Spleen (tissue), 11 donors: ENCODE measurements around the gene WNT7A. TPM values are rescaled to one million over a fixed set of nuclear protein-coding genes. Genes with fewer than 3 reads are reported as not detected.

Experiments
- DNase-seq: peaks from one replicate; pipeline ENCODE4 v3.0.0-alpha.2; 2020
- H3K27ac ChIP-seq, 8 donors: fragments of 200-600 bp; sonication (generic) in 7 of 8; 1 replicate in 4 of 8; 2 replicates in 4 of 8; pipeline versions ENCODE4 v1.5.0 to v1.8.0; 2016 to 2021; ENCODE audit warnings: inconsistent platforms in 4 of 8, mild to moderate bottlenecking in 4 of 8, moderate library complexity in 1 of 8
- H3K27me3 ChIP-seq, 7 donors: fragments of 200-600 bp; sonication (generic) in 6 of 7; replicated peaks in 1 of 7; 1 replicate in 4 of 7; 2 replicates in 3 of 7; pipeline versions ENCODE4 v1.5.0 to v1.8.0; 2016 to 2021; ENCODE audit warnings: inconsistent platforms in 3 of 7, mild to moderate bottlenecking in 1 of 7
- H3K36me3 ChIP-seq, 6 donors: fragments of 200-600 bp; sonication (generic) in 5 of 6; 1 replicate in 4 of 6; 2 replicates in 2 of 6; pipeline versions ENCODE4 v1.5.0 to v1.8.0; 2016 to 2021; ENCODE audit warnings: inconsistent platforms in 2 of 6
- H3K4me1 ChIP-seq, 6 donors: fragments of 200-600 bp; sonication (generic) in 5 of 6; 1 replicate in 3 of 6; 2 replicates in 3 of 6; pipeline versions ENCODE4 v1.5.0 to v1.8.0; 2016 to 2021; ENCODE audit warnings: inconsistent platforms in 3 of 6
- H3K4me3 ChIP-seq, 8 donors: fragments of 200-600 bp; sonication (generic) in 7 of 8; 1 replicate in 4 of 8; 2 replicates in 4 of 8; pipeline versions ENCODE4 v1.5.0 to v1.8.0; 2016 to 2021; ENCODE audit warnings: inconsistent platforms in 4 of 8, mild to moderate bottlenecking in 4 of 8, moderate library complexity in 2 of 8
- H3K9me3 ChIP-seq, 8 donors: fragments of 200-600 bp; sonication (generic) in 7 of 8; 1 replicate in 4 of 8; 2 replicates in 4 of 8; pipeline versions ENCODE4 v1.5.0 to v1.8.0; 2016 to 2021; ENCODE audit warnings: inconsistent platforms in 4 of 8
- POLR2A ChIP-seq, 3 donors: fragments of 450-650 bp; IDR thresholded peaks; one replicate each; pipeline ENCODE4 v1.5.1; 2017; ENCODE audit warnings: antibody characterized with exemption in 3 of 3, mild to moderate bottlenecking in 1 of 3
- POLR2AphosphoS5 ChIP-seq, 3 donors: sonication (generic); formaldehyde crosslinking; IDR thresholded peaks; one replicate each; pipeline ENCODE4 v1.5.1; 2017; ENCODE audit warnings: antibody characterized with exemption in 3 of 3
- WGBS, 5 donors: extraction: QIAGEN DNeasy Blood & Tissue Kit in 3 of 5; methylation state at CpG; one replicate each; pipeline versions ENCODE4 v1.1.5 to v1.1.7; 2013 to 2018; 5-methylcytosine and 5-hydroxymethylcytosine counted together
- intact Hi-C: fragments of 100-400 bp; cut with DNase I; formaldehyde crosslinking; loops from one replicate; pipeline ENCODE4 v1.15.0; 2023; ENCODE audit warnings: low total_unique reads
- polyA plus RNA-seq, 3 donors: library from polyadenylated mRNA; stranded (reverse); fragments of 200-250 nt; gene quantifications; one replicate each; pipeline ENCODE4 v1.2.1, GENCODE V29; 2013
- total RNA-seq, 7 donors: library from RNA; depleted of rRNA in 3 of 7; stranded (reverse); fragments of >200 nt in 3 of 7; fragmentation: NEBNext Ultra II Directional in 4 of 7; extraction: Animal tissue kit (Norgen Biotek cat#: 25700) in 4 of 7; gene quantifications; one replicate each; pipeline versions ENCODE4 v1.1.0 to v1.2.1, GENCODE V29; 2016 to 2021
- TF ChIP-seq, protein P1 (sequence below), 11 experiments: fragments of 200-600 bp in 7 of 11; fragments of 450-650 bp in 4 of 11; sonication (generic) in 4 of 11; IDR thresholded peaks in 8 of 11; conservative IDR thresholded peaks in 3 of 11; 1 replicate in 7 of 11; 2 replicates in 4 of 11; pipeline versions ENCODE4 v1.4.0 to v1.8.0; 2016 to 2021; ENCODE audit warnings: antibody characterized with exemption in 11 of 11, inconsistent platforms in 4 of 11, mild to moderate bottlenecking in 1 of 11
- donor health status: healthy with polysubstance abuse.
- donor health status: DM: no; HTN: no; CAD: no; lungs with moderate emphysema.
- donor health status: DM: no; HTN: no; CAD: no.
- donor health status: Bipolar disorder and iron deficiency.
- donor health status: healthy.
- donor health status: DM: no; HTN: no; CAD: no.
- donor health status: DM: yes; HTN: yes; CAD: no.

WNT7A gene
- total and polyA plus RNA-seq, 10 donors: 0.52 to 6.3 (median 2.0) TPM

DNA sequence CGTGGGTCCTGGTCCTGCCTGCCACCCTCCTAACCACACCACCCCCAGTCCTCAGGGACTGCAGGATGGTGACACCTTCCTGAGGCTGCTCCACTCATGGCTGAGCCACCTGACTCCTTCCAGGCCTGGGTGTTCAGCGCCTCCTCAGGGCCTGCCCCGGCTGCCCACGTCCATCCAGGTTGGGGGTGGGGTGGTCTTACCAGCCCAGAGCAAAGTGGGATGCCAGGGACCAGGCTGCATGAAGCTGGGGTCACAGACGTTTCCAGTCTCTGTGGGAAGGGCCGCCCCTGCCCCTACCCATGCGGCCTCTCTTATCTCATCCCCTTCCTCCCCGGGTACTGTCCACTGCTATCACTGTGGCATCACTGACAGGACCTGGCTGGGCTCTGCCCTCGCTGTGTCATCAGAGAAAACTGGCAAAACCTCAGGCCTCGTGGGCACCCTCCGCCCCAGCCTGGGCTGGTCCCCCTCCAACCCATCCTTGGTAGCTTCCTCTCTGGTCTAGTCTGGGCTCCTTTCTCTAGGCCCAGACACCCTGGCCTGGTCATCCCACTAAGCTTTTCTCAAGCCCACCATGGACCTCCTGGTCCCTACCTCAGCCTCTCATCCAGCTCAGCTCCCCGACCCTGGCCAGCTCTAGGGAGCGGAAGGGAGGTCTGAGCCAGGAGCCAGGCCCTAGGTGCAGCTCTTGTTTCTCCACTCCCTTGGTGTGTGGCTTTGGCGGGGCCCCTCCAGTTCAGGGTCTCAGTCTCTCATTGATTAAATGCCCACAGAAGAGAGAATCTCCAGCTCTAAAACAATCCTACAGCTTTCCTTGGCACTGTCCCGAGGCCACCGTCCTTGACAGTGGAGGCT, 32.9 kb downstream of the WNT7A start:
- Histone ChIP-seq H3K27ac (peak overlapping the region; percentile 27 to 69 (median 46)), H3K27me3 (peaks cover 0 to 26% (median 0%) of the 10 kb centered on the region in 7 donors), H3K9me3 (no peaks in the 10 kb centered on the region), H3K4me1 (peaks cover 0 to 15% (median 4%) of the 10 kb centered on the region in 6 donors), H3K36me3 (no peaks in the 10 kb centered on the region), H3K4me3 (no peak overlapping the region)
- TF ChIP-seq POLR2AphosphoS5 (IDR thresholded peaks at IDR 0.05) (peak in 1 of 3 donors; percentile 22), POLR2A (IDR thresholded peaks at IDR 0.05) (no peak)
- TF ChIP-seq, protein P1, sequence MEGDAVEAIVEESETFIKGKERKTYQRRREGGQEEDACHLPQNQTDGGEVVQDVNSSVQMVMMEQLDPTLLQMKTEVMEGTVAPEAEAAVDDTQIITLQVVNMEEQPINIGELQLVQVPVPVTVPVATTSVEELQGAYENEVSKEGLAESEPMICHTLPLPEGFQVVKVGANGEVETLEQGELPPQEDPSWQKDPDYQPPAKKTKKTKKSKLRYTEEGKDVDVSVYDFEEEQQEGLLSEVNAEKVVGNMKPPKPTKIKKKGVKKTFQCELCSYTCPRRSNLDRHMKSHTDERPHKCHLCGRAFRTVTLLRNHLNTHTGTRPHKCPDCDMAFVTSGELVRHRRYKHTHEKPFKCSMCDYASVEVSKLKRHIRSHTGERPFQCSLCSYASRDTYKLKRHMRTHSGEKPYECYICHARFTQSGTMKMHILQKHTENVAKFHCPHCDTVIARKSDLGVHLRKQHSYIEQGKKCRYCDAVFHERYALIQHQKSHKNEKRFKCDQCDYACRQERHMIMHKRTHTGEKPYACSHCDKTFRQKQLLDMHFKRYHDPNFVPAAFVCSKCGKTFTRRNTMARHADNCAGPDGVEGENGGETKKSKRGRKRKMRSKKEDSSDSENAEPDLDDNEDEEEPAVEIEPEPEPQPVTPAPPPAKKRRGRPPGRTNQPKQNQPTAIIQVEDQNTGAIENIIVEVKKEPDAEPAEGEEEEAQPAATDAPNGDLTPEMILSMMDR (IDR thresholded peaks at IDR 0.05 in 8 of 11, conservative IDR thresholded peaks at IDR 0.05 in 3 of 11): no peak
- peak; percentile 61 for DNase-seq
- intact Hi-C loops: no loop called here
- whole genome bisulfite sequencing, 5 donors: 62 to 75% (median 71%) methylated on average over 16 of the region's 16 CpGs

DNA sequence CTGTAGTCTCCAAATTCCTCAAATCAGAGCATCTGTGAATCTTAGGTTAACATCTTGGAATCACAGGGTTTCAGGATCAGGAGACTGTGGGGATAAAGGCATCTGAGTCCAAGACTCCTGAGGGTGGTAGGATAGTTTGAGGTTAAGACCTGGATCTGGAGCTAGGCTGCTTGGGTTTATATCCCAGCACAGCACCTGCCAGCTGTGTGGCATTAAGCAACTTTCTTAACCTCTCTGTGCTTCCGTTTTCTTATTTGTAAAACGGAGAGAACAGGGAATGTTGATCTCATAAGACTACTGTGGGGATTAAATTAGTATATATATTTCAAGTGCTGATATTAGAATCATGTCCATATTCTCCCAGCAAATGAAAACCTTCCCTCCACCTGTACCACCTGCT, 33.6 kb downstream of the WNT7A start:
- intact Hi-C loops: no loop called here
- Histone ChIP-seq H3K9me3 (no peaks in the 10 kb centered on the region), H3K27ac (peak overlapping the region in 2 of 8 donors; percentile 48 to 68), H3K27me3 (peaks cover 0 to 25% (median 0%) of the 10 kb centered on the region in 7 donors), H3K4me1 (peaks cover 0 to 15% (median 4%) of the 10 kb centered on the region in 6 donors), H3K4me3 (no peak overlapping the region), H3K36me3 (no peaks in the 10 kb centered on the region)
- WGBS, 5 donors: 76 to 90% (median 87%) methylated on average over 2 of the region's 2 CpGs
- no peak for TF ChIP-seq POLR2A (IDR thresholded peaks at IDR 0.05)
- no peak for TF ChIP-seq POLR2AphosphoS5 (IDR thresholded peaks at IDR 0.05)
- TF ChIP-seq, protein P1 (IDR thresholded peaks at IDR 0.05 in 8 of 11, conservative IDR thresholded peaks at IDR 0.05 in 3 of 11): no peak
- DNase-seq: no peak

DNA sequence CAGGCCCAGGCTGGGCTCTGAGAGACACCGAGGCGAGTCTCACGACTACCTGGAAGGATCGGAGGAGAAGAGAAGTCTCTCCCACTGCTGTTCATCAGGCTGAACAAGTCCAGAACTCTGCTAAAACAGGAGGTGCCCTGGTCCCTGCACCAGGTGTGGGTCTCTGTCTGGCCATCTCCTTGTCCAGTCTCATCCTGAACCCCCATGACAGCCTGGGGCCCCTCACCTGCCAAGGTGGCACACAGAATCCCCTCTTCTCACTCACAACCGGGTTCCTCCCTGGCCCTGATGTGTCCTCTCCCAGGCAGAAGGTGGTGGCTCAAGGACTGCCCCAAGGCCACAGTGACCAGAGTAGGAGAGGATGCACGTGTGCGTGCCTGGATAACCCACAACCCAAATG, 34.1 kb downstream of the WNT7A start:
- peaks cover 0 to 15% (median 4%) of the 10 kb centered on the region in 6 donors for H3K4me1 ChIP-seq
- DNase-seq: peak; percentile 54
- H3K36me3 ChIP-seq: no peaks in the 10 kb centered on the region
- WGBS, 5 donors: 75 to 92% (median 85%) methylated on average over 4 to 7 of the region's 7 CpGs
- no peak overlapping the region for H3K27ac ChIP-seq
- no peak for TF ChIP-seq POLR2AphosphoS5 (IDR thresholded peaks at IDR 0.05)
- TF ChIP-seq, protein P1 (IDR thresholded peaks at IDR 0.05 in 8 of 11, conservative IDR thresholded peaks at IDR 0.05 in 3 of 11): no peak
- TF ChIP-seq POLR2A (IDR thresholded peaks at IDR 0.05): no peak
- no peak overlapping the region for H3K4me3 ChIP-seq
- H3K9me3 ChIP-seq: no peaks in the 10 kb centered on the region
- H3K27me3 ChIP-seq: peaks cover 0 to 24% (median 0%) of the 10 kb centered on the region in 7 donors
- intact Hi-C loops: no loop called here

DNA sequence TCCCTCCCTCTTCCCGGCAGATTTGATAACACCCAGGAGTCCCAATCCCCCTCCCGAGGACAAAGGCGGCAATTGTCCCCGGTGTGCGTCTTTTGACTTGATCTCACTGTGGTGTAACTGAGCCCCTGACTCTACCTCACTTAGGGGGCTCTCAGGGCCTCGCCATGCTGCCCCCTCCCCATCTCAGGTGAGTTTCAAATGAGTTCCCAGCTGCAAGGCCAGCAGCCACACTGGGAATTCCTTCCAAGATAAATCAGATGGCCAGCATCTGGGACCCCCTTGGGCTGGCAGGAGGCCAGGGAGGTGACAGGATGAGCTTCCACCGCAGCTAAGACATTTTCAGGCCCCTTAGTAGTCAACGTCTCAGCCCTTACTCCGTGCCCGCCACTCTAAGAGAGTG, 35.0 kb downstream of the WNT7A start:
- Histone ChIP-seq H3K36me3 (no peaks in the 10 kb centered on the region), H3K27me3 (peaks cover 0 to 16% (median 0%) of the 10 kb centered on the region in 7 donors), H3K4me1 (peaks cover 0 to 15% (median 4%) of the 10 kb centered on the region in 6 donors), H3K9me3 (no peaks in the 10 kb centered on the region), H3K27ac (no peak overlapping the region), H3K4me3 (no peak overlapping the region)
- TF ChIP-seq POLR2AphosphoS5 (IDR thresholded peaks at IDR 0.05) (no peak), POLR2A (IDR thresholded peaks at IDR 0.05) (no peak)
- TF ChIP-seq, protein P1 (IDR thresholded peaks at IDR 0.05 in 8 of 11, conservative IDR thresholded peaks at IDR 0.05 in 3 of 11): no peak
- intact Hi-C loops: no loop called here
- WGBS, 5 donors: 73 to 88% (median 82%) methylated on average over 10 of the region's 10 CpGs
- DNase-seq: peak; percentile 61
